ENCODE results near the gene GATA3. TPM values are rescaled to one million over a fixed set of nuclear protein-coding genes. Genes with fewer than 3 reads are reported as not detected.

GATA3 gene
- total RNA-seq, 1 donor from 2014 or later, result 1.4 TPM

GRCh38 chr10:8054244-8054493 is 319 bp upstream of the GATA3 start:
- no peak for DNase-seq
- TF ChIP-seq, protein P1, sequence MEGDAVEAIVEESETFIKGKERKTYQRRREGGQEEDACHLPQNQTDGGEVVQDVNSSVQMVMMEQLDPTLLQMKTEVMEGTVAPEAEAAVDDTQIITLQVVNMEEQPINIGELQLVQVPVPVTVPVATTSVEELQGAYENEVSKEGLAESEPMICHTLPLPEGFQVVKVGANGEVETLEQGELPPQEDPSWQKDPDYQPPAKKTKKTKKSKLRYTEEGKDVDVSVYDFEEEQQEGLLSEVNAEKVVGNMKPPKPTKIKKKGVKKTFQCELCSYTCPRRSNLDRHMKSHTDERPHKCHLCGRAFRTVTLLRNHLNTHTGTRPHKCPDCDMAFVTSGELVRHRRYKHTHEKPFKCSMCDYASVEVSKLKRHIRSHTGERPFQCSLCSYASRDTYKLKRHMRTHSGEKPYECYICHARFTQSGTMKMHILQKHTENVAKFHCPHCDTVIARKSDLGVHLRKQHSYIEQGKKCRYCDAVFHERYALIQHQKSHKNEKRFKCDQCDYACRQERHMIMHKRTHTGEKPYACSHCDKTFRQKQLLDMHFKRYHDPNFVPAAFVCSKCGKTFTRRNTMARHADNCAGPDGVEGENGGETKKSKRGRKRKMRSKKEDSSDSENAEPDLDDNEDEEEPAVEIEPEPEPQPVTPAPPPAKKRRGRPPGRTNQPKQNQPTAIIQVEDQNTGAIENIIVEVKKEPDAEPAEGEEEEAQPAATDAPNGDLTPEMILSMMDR (IDR thresholded peaks at IDR 0.05; ENCODE audit: borderline replicate concordance), result no peak
- Histone ChIP-seq H3K27me3 (ENCODE audit: low read depth) (peaks cover 100% of the 10 kb centered on the region), H3K4me3 (peak overlapping the region; percentile 66), H3K27ac (replicated peaks) (peak overlapping the region; percentile 74), H3K4me1 (peaks cover 75% of the 10 kb centered on the region), H3K9me3 (replicated peaks) (no peaks in the 10 kb centered on the region), H3K36me3 (no peaks in the 10 kb centered on the region)
- intact Hi-C loops (cut with micrococcal nuclease), result no loop called here

DNA sequence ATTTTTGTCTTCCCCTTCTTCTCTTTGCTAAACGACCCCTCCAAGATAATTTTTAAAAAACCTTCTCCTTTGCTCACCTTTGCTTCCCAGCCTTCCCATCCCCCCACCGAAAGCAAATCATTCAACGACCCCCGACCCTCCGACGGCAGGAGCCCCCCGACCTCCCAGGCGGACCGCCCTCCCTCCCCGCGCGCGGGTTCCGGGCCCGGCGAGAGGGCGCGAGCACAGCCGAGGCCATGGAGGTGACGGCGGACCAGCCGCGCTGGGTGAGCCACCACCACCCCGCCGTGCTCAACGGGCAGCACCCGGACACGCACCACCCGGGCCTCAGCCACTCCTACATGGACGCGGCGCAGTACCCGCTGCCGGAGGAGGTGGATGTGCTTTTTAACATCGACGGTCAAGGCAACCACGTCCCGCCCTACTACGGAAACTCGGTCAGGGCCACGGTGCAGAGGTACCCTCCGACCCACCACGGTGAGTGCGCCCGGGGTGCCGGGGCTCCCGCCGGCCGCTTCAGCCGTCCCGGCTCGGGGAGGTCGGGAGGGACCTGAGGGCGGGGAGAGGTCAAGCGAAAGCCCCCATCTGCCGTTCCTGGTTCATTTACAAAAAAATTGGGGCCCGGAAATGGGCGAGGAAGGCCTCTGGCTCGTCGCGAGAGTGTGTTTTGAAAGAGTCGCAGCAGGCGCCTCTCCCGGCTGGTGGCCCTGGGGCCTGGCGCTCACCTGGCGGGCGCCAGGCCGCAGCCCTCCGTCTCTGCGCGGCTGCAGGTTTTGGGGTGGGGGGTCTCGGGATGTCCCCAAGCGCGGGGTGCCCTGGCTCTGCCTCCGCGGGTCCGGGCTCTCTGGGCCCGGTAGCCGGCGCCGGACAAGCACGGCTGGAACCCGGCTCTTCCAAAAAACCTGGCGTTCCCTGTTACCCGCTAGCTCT is 1.2 kb downstream of the GATA3 start:
- TF ChIP-seq, protein P1 (IDR thresholded peaks at IDR 0.05; ENCODE audit: borderline replicate concordance), result no peak
- Histone ChIP-seq H3K4me1 (peaks cover 72% of the 10 kb centered on the region), H3K9me3 (replicated peaks) (no peaks in the 10 kb centered on the region), H3K36me3 (no peaks in the 10 kb centered on the region), H3K4me3 (peak overlapping the region; percentile 66), H3K27ac (replicated peaks) (peak overlapping the region; percentile 74), H3K27me3 (ENCODE audit: low read depth) (peaks cover 100% of the 10 kb centered on the region)
- intact Hi-C loops (cut with micrococcal nuclease), result no loop called here
- DNase-seq, result no peak

GRCh38 chr10:8056378-8056777 is 1.9 kb downstream of the GATA3 start:
- TF ChIP-seq, protein P1 (IDR thresholded peaks at IDR 0.05; ENCODE audit: borderline replicate concordance), result no peak
- peak overlapping the region; percentile 74 for H3K27ac ChIP-seq (replicated peaks)
- peaks cover 100% of the 10 kb centered on the region for H3K27me3 ChIP-seq (ENCODE audit: low read depth)
- no peaks in the 10 kb centered on the region for H3K36me3 ChIP-seq
- no peaks in the 10 kb centered on the region for H3K9me3 ChIP-seq (replicated peaks)
- peaks cover 65% of the 10 kb centered on the region for H3K4me1 ChIP-seq
- H3K4me3 ChIP-seq, result peak overlapping the region; percentile 66
- intact Hi-C loops (cut with micrococcal nuclease), result no loop called here
- no peak for DNase-seq

- peaks cover 100% of the 10 kb centered on the region for H3K27me3 ChIP-seq (ENCODE audit: low read depth)
- H3K4me1 ChIP-seq, result peaks cover 60% of the 10 kb centered on the region
- no peaks in the 10 kb centered on the region for H3K36me3 ChIP-seq
- TF ChIP-seq, protein P1 (IDR thresholded peaks at IDR 0.05; ENCODE audit: borderline replicate concordance), result no peak
- peak overlapping the region; percentile 74 for H3K27ac ChIP-seq (replicated peaks)
- H3K4me3 ChIP-seq, result peak overlapping the region; percentile 66
- H3K9me3 ChIP-seq (replicated peaks), result no peaks in the 10 kb centered on the region
- DNase-seq, result no peak
- intact Hi-C loops (cut with micrococcal nuclease), result no loop called here
These were observed 2.4 kb downstream of the GATA3 start for GRCh38 chr10:8056871-8057331.

- peak overlapping the region; percentile 74 for H3K27ac ChIP-seq (replicated peaks)
- intact Hi-C loops (cut with micrococcal nuclease), result no loop called here
- no peaks in the 10 kb centered on the region for H3K9me3 ChIP-seq (replicated peaks)
- H3K4me1 ChIP-seq, result peaks cover 53% of the 10 kb centered on the region
- TF ChIP-seq, protein P1 (IDR thresholded peaks at IDR 0.05; ENCODE audit: borderline replicate concordance), result no peak
- DNase-seq, result no peak
- peaks cover 100% of the 10 kb centered on the region for H3K27me3 ChIP-seq (ENCODE audit: low read depth)
- H3K36me3 ChIP-seq, result no peaks in the 10 kb centered on the region
- peak overlapping the region; percentile 66 for H3K4me3 ChIP-seq
These were observed 3.3 kb downstream of the GATA3 start for GRCh38 chr10:8057636-8058273.

Measured in left ventricle myocardium inferior (tissue), 1 donor.